IPS-NIHi11 (cell line): ENCODE measurements around the gene CMTR2.
A peak's percentile ranks its signal among the peaks of the same experiment; 100 is the strongest.
"Not testable (repeated sequence)": the region's sequence is repeated elsewhere in the genome, so short reads cannot be mapped to it uniquely, and the experiment has no call there.

Experiments used
- DNase-seq: peaks from one replicate; pipeline ENCODE4 v3.0.0; 2012; ENCODE audit warnings: mixed read lengths, low spot score

The CMTR2 gene, protein sequence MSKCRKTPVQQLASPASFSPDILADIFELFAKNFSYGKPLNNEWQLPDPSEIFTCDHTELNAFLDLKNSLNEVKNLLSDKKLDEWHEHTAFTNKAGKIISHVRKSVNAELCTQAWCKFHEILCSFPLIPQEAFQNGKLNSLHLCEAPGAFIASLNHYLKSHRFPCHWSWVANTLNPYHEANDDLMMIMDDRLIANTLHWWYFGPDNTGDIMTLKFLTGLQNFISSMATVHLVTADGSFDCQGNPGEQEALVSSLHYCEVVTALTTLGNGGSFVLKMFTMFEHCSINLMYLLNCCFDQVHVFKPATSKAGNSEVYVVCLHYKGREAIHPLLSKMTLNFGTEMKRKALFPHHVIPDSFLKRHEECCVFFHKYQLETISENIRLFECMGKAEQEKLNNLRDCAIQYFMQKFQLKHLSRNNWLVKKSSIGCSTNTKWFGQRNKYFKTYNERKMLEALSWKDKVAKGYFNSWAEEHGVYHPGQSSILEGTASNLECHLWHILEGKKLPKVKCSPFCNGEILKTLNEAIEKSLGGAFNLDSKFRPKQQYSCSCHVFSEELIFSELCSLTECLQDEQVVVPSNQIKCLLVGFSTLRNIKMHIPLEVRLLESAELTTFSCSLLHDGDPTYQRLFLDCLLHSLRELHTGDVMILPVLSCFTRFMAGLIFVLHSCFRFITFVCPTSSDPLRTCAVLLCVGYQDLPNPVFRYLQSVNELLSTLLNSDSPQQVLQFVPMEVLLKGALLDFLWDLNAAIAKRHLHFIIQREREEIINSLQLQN

DNA sequence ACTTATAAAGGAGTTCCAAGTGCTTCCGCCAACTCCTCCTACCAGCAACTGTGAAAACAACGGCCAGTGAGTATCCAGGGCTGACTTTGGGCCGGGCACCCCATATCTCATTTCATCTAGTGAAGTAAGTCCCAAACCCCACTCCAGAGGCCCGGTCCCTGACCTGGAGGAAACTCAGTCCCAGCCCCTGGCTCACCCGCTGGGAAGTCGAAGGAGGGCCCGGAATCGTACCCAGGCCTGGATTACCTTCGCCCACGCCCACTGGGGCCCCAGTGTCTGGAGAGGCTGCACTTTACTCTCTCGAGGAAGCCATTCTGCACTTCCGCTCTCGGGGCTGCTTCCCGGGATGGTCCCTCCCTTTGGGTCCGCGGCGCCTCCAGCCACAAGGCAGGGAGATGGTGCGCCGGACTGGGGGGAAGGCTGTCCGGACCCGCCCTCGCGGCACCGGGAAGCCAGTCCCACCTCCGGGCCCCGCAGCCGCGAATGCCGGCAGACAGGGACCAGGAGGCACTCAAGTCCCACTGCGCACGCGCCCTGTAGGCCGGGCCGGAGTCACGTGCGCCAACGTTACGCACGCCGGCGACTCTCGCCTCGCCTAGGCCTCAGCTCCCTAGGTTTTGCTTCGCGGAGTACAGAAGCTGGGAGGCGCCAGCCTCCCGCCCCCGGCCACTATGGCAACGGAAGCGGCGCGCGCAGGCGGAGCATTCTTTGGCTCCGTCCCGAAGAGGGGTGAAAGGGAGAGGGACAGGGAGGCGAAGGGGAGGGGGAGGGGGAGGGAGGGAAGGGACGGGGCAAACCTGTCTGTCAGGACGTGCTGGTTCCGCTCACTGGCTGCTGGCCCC is at the start of gene CMTR2:
TSS of gene CMTR2 (minus strand) at position 513 of the 842 bp plus-strand sequence. CDS start 3,482 bp downstream, outside the sequence.
- DNase-seq: peak; percentile 98

DNA sequence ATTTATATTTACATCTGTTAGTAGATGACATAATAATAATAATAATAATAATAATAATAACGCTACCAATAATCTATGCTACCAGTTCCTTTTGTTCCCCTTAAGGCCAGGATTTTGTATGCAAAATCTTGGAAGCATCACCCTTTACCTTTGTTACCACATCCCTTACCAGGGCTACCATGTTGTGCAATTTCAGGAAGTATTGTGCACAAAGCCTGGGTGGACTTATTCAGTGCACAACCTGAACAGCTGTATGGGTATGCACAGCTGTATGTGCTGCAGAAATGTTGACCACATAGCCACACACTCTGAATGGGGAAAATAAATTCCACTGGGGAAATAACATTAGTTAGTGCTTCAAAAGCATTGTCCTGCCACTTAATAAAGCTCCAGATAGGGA is 49.4 kb upstream of the CMTR2 start:
- no peak for DNase-seq

DNA sequence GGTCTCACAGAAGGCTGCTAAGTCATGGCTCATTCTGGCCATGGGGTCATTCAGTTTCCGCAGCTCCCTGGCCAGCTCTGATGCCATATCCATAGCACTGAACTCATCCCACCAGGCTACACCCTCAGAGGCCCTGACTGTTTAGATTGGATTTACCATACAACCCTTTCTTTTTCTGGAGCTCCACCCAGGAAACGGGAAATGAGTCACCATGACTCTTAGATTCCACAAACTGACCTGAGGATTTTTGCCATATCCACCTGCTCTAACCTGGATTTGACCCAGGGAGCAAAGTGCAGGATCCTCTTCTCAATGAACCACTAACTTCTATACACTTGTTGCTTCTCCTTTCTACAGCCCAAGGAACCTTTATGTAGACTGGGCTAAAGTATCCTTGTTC is 49.0 kb upstream of the CMTR2 start:
- no peak for DNase-seq

DNA sequence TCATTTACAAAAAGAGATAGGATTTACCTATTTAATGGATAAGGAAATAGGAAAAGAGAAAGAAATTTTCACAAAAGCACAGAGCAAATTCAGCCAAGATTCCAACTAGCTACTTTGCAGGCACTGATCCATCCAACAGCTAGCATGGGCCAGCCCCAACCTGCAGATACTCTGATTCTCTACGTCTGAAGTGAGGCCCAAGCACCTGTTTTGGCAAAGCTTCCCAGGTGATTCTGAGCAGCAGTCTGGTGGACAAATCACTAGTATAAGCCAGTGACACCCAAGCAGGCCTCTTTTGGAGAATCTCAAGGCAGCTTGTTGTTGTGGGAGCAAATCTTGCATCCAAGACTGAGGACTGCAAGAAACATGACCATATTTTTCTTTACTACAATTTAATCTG is 48.4 kb upstream of the CMTR2 start:
- no peak for DNase-seq

DNA sequence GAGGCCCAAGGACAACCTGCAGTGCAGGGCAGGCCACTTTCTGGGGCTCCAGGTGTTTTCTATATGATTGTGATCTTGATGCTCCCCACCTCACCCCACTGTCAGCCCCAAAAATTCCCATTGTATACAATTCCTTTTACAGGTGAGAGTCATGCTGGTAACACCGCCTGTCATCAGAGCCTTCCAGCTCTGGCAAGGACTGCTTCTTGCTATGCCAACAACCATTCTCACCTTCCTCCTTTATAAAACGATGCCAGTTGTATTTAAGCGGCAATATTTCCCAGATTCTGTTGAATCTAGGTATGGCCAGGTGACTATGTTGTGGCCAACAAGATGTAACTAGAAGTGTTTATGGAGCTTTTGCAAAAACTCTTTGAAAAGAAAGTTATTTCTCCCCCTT is 38.9 kb upstream of the CMTR2 start:
- DNase-seq: no peak

DNA sequence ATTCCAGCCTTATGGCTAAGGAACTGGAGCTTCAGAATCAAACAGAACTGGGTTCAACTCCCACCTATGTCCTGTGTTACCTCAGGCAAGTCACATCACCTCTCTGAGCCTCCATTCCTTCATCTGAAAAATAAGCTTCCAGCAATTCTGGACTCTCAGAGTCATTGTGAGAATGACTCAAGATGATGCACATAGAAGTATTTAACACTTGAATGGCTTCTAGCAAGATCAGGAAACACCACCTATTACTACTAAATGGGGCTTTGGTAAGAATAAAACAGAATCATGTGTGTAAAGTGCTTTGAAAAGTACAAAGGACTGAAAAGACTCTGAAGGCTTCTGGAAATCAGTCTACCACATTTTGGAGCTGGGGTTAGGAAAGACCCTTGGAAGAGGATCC is 38.5 kb upstream of the CMTR2 start:
- no peak for DNase-seq

DNA sequence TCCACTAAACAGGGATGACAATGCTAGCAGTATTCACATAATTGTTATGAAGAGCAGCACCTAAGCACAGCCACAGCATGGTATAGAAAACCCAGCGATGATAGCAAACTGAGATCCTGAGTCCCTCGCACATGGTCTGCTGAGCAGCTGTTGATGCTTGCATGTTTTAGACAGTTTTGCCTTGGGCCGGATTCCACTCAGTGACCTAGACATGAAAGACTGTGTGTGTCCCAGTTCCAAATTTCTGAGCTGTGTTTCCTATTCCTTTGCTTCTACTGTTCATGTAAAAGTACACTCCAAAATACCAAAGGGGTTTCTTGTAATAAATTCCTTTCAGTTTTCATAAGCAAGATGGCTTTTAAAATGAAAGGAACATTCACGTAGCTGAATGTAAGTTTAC is 30.8 kb upstream of the CMTR2 start:
- no peak for DNase-seq

DNA sequence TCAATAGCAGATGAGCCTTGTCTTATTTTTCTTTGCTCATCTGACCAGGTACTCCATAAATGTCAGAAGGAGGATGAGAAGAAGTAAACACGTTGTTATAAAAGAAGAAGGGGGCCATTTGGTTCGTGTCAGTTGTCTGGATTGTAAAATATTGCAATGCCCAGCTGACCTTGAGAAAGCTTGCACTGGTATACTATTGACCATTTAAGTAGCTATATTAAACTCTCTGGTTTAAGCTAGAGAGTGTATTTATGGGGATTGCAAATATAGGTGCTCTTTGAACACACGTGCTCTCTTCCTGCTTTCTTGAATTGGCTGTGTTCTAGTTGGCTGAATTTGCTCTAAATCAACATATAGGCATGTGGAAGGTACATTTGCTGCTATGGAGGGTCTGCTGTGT is 26.1 kb upstream of the CMTR2 start:
- no peak for DNase-seq

DNA sequence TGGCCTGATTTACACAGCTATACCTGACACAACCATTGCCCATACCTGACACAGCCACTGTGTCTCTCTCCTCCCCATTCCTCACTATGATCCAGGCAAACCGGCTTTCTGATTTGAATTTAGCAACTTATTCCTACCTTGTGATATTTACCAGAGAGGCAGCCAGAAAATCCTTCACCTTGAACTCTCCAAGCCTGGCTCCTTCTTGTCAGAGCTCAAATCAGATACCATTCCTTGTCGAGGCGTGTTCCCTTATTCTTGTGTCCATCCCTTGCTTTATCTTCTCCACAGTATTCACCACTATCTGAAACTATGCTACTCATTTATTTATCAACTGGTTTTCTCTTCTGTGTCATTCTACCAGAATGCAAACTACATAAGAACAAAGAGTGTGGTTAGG is 24.4 kb upstream of the CMTR2 start:
- DNase-seq: not testable (repeated sequence)

DNA sequence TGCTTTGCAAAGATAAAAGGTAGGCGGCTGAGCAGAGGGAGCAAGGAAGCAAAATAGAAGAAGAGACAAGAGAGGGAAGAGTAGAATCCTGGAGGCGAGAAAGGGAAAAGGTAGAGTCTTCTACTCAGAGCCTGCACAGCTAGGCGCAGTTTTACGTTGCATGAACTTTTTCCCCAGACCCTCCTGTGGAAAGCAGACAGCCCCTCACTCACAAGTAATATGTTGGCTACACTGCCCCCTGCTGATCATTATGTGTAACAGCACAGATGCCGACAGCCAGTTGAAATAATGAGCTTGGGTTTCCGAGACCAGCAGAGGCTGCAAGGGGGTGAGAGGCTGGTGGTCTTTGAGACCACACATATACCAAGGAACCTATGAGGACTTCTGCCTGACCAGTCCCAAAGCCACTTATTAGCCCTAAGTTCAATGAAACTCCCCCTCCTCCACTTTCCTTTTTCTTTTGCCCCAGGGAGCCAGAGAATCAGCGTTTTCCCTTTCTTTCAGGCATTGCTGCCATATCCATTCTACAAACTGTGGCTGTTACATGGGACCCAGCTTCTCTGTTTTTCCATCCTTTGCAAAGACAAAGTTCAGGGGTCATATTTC is 22.5 kb upstream of the CMTR2 start:
- peak; percentile 76 for DNase-seq

DNA sequence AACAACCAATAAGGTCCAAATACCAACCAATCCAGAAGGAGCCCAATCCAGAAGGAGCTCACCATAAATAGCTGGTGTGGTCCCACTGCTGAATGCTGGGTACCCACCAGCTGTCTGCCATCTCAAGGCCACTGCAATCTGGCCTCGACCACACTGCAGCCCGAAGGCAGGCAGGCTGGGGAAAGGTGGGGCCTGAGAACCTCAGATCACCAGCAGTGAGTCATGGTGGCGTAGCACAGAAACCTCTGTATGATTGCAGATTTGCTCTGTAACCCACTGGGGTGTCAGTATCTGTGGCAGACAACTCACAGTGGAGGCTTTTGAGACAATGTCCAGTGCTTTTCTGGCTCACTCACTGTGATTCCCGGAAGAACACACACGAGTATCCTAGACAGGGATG is 14.7 kb upstream of the CMTR2 start:
- no peak for DNase-seq

DNA sequence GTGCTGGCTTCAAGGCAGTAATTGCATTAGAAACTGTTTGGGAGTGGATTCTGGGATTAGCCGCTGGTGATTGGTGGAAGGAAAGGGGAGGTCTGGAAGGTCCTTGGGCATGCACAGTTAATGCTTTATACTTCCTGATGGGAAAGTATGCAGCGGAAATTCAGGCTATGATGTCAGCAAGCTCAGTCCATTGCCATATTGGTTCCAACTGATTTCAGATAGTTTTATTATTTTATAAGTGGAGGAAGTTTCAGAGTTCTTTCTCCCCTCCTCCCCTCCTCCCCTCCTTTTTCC is 8.1 kb upstream of the CMTR2 start:
- no peak for DNase-seq

DNA sequence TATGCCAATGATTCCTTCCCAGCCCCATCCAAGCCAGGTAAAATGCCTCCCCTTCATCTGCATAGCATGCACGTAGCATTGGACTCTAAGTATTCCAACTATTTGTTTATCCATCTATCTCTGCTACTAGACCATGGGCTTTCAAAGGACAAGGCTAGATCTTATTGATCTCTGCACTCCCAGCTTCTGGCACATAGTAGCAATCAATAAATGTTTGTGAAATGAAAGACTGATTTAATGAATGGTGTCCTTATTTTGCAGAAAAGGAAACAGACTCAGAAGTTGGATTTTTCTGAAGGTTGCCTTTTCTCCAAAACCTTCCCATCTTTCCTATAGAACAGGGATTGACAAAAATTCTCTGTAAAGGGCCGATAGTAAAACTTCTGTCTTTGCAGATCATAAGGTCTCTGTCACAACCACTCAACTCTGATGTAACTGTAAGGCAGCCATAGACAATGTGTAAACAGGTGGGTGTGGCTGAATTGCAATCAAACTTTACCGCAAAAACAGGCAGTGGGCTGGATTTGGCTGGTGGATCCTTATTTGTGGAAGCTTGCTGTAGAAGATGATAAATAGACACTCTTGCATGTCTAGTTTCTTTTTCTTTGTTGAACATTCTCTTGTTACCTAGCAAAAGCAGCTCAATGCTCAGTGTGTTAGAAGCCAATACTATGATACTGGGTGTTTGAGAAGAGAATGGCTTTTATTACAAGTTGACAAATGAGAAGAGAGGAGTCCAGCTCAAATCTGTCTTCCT is 7.6 kb upstream of the CMTR2 start:
- DNase-seq: no peak

DNA sequence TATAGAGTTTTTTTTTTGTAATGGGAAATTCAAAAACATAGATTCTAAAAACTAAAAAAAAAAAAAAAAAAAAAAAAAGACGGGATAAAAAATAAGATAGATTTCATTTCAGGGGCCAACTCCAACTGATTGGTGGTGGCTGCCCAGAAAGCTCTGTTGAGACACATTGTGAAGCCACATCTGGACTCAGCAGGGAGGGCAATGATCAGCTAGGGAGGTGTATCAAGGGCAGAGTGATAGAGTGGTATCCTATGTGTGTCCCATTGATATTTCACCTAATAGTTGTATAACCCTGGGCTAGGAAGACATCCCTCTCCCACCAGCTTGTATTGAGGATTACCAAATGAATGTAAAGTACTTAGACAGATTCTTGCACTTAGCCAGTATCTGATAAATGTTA is 6.7 kb upstream of the CMTR2 start:
- DNase-seq: no peak

DNA sequence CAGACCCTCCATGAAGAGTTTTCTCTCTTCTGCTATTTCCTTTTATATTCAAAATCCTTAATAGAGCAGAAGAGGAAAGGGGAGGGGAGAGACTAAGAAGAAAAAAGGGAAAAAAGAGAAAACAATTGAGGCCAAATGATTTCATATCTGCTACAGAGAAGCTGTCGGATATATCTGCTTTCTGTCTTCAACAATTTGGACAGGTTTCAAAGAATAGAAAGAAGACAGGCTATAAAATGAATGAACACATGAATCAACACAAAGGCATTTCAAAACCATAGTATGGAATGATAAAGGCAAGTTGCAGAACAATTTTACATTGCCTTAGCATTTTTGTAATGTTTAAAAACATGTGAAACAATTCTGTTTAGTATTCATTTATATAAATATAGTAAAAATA is 4.7 kb upstream of the CMTR2 start:
- DNase-seq: no peak

DNA sequence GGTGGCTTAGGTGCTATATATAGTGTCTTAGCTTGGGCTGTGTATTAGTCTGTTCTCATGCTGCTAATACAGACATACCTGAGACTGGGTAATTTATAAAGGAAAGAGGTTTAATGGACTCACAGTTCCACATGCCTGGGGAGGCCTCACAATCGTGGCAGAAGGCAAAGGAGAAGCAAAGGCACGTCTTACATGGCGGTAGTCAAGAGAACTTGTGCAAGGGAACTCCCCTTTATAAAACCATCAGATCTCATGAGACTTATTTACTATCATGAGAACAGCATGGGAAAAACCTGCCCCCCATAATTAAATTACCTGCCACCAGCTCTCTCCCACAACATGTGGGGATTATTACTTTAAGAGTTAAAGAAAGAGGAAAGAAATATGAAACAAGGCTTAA is 2.9 kb upstream of the CMTR2 start:
- DNase-seq: not testable (repeated sequence)

DNA sequence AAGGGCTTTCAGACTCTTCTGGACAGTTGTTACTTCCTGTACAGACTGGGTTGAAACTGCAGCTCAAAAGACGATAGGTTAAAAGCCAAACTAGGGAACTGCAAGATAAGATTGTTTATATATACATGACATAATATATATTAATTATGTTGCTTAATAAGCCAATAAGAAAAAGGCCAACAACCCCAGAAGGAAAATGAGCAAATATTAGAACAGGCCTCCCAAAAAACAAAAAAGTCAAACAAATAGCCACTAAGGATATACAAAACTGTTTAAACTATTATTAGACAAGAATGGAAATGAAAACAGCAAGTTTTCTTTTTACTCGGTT is 495 bp upstream of the CMTR2 start:
- no peak for DNase-seq

DNA sequence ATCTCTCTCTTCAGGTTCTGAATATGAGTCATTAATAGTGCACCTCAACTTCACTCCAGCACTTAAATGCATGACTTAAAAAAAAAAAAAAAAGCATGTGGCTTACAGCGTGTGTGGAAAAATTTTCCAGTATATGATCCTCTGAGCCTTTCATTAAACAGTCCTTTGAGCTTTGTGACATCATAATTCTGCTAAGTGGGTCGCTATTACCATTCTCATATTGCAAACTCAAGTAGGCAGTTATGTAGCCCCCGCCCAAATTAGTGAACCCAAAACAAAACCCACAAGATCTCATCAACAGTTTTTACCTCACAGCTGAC is 672 bp downstream of the CMTR2 start:
- no peak for DNase-seq

DNA sequence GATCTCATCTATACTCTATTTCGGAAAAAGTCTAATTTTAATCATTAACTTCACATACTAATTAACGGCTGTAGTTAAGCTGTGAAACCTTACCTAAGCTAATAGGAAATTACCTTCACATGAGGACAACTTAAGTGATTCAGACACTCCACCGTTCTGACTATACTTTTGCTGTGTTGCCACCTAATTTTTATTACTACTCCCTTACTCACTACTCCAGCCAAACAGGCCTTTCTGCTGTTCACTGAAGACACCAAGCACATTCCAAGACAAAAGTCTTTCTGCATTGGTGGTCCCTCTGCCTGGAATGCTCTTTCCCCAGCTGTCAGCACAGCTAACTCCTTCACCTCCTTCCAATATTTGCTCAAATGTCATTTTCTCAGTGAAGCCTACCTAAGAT is 1.3 kb downstream of the CMTR2 start:
- no peak for DNase-seq

DNA sequence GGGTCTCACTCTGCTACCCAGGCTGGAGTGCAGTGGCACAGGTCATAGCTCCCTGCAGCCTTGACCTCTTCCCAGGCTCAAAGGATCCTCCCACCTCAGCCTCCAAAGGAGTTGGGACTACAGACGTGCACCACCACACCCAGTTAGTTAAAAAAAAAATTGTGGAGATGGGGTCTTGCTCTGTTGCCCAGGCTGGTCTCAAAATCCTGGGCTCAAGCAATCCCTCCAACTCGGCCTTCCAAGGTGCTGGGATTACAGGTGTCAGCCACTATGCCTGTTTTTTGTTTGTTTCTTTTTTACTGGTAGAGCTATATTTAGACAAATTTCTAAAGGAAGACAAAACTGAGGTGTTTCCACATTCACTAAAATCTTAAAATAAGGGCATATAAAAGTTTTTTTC is 1.7 kb downstream of the CMTR2 start:
- DNase-seq: no peak

DNA sequence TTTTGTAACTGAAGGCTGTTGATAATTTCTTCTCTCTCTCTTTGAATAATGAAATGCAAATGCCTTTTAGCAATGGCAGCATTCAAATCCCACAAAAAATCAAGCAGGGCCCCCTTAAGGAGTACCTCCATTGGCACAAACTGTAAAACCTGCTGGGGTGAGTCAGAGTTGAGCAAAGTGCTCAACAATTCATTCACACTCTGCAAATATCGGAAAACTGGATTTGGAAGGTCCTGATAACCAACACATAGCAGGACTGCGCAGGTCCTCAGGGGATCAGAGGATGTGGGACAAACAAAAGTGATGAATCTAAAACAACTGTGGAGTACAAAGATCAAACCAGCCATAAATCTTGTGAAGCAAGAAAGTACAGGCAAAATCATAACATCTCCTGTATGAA is 5.6 kb downstream of the CMTR2 start:
- DNase-seq: no peak

DNA sequence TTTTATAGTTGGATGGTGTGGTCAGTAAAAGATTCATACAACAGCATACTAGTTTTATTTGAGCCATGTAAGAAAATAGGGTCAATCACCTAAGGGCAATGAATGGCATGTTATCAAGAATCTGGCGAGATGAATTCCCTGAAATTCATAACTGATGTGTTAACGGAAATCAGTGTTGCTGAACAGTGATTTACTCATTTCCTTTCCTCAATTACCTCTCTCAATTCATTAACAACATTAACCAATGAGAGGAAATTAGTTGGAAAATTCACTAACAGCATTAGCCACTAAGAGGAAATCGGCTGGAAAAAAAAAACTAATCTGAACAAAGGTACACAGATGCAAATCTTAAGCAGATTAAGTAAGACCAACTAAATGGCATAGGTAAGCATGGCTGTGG is 6.3 kb downstream of the CMTR2 start:
- DNase-seq: no peak
